Effector memory CD8-positive, alpha-beta T cell (primary cell): ENCODE results near the gene RPTOR.
"Not testable (repeated sequence)": the region's sequence is repeated elsewhere in the genome, so short reads cannot be mapped to it uniquely, and the experiment has no call there.

Experiments
- ATAC-seq: fragments of 150-1000 bp; cut with Tn5 transposase; replicated peaks from 2 replicates; pipeline ENCODE4 v1.10.0; 2021; ENCODE audit warnings: mild to moderate bottlenecking, moderate library complexity
- DNase-seq, 3 experiments: peaks; one replicate each; pipeline ENCODE4 v3.0.0; 2021
- H3K27ac Mint-ChIP-seq, 2 donors: one replicate each; pipeline ENCODE4 v1.8.0; 2022; ENCODE audit warnings: mild to moderate bottlenecking in 2 of 2, mixed read lengths in 2 of 2, moderate library complexity in 2 of 2
- H3K27me3 Mint-ChIP-seq, 2 donors: one replicate each; pipeline ENCODE4 v1.8.0; 2022; ENCODE audit warnings: mixed read lengths in 2 of 2
- H3K36me3 Mint-ChIP-seq: one replicate; pipeline ENCODE4 v1.8.0; 2022; ENCODE audit warnings: mild to moderate bottlenecking, moderate library complexity, mixed read lengths; ENCODE audit not compliant: insufficient read depth
- H3K4me1 Mint-ChIP-seq, 2 donors: one replicate each; pipeline ENCODE4 v1.8.0; 2022; ENCODE audit warnings: low read depth in 2 of 2, mixed read lengths in 2 of 2
- H3K4me3 Mint-ChIP-seq, 2 donors: one replicate each; pipeline ENCODE4 v1.8.0; 2022; ENCODE audit warnings: mild to moderate bottlenecking in 2 of 2, mixed read lengths in 2 of 2, moderate library complexity in 2 of 2
- H3K9me3 Mint-ChIP-seq, 2 donors: one replicate each; pipeline ENCODE4 v1.8.0; 2022; ENCODE audit warnings: mixed read lengths in 2 of 2

RPTOR gene

DNA sequence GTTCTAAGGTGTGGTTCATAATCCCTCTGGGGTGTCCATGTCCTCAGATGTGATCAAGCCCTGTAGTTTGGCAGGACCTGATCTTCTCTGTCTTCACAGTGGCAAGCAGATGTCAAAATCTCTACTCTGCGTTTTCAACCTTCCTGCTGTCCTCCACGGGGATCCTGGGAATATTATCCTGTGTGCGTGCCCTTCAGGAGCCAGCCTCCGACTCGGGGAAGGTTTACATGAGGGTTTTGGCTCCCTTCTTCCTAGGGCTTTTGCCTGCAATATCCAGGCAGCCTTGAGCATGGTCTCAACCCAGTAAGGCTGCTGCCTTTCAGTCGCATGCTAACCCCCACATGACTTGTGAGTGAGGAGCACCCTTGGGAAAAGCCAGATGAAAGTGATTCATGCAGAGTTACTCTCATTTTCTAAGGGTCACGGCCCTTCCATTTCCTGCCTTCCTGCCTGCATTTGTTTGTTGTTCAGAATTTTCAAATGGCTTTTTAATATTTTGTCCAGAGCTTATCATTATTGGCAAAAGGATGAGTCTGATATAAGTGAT, 244.8 kb downstream of the RPTOR start:
- no peaks in the 10 kb centered on the region for H3K9me3 Mint-ChIP-seq
- no peak for ATAC-seq
- no peaks in the 10 kb centered on the region for H3K27me3 Mint-ChIP-seq
- peaks cover 13% of the 10 kb centered on the region for H3K36me3 Mint-ChIP-seq
- no peak for DNase-seq
- peaks cover 34 to 54% of the 10 kb centered on the region in 2 donors for H3K4me1 Mint-ChIP-seq
- H3K4me3 Mint-ChIP-seq, result peak overlapping the region; percentile 57 to 70
- peak overlapping the region; percentile 74 to 92 for H3K27ac Mint-ChIP-seq

DNA sequence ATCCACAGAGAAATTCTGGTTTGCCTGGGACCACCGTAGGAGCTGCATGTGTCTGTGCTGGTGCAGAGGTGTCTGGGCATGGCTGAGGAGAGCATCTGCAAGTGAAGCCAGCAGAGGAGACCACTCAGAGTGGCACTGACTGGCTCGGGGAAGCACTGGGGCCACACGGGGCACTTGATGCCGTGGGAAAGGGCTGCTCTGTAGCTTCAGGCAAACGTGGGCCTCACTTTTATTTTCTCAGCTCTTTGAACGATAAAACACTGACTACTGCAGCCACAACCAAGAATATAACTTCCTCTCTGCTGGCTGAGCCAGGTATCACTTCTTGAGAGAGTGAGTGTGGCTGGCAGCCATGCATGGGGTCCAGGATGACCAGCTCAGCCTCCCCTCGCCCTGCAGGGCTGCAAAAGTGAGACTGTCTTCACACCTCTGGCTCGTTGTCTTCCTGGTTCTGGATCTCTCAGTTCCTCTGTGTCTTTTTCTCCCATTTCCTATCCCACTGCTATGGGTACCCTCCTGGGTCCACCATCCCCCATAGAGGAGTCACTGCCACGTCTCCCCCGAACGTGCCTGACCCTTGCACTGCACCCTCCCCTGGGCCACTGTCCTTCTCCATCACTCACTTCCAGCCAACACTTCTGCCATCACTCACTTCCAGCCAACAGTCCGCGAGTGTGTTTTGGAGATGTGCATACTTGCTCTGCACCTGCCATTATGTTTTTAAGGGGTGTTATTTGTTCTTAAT, 245.6 kb downstream of the RPTOR start:
- peak in 1 of 3 experiments; percentile 8 for DNase-seq
- peak overlapping the region; percentile 57 to 70 for H3K4me3 Mint-ChIP-seq
- H3K36me3 Mint-ChIP-seq, result peaks cover 10% of the 10 kb centered on the region
- H3K27ac Mint-ChIP-seq, result peak overlapping the region; percentile 74 to 92
- peak; percentile 79 for ATAC-seq
- no peaks in the 10 kb centered on the region for H3K9me3 Mint-ChIP-seq
- peaks cover 34 to 54% of the 10 kb centered on the region in 2 donors for H3K4me1 Mint-ChIP-seq
- no peaks in the 10 kb centered on the region for H3K27me3 Mint-ChIP-seq

DNA sequence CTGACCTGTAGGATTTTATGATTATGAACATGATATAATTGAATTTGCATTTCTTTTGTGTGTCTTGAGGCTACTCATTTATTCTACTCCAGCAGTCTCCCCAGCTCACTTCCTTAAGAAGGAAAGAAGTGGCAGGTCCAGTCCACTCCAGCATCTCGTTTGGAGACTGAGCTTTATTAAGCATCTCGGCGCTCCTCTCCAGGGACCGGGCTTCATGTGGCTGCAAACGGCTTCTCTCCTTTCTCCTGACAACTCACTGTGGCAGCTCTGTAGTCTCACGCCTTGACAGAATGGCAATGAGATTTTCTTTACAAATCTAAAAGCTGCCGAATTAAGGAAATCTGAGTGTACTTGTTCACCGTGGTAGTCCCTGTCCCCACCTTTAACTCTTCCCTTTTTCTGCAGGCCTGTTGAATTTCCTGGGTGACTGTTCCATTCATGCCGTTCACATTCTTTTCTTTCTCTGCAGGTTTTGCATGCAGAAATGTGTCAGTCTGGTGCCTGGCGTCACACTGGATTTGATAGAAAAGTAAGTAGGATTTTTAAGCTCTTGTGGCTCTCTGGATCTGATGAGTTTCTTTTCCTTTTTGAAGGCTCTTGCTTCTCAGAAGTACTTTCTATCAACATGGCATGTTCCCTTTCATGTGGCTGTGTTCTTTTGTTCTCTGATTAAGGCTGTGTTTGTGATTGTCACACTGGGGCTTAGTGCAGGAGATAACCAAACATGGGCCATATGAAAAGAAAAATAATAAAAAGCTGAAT, 246.5 kb downstream of the RPTOR start:
- H3K27me3 Mint-ChIP-seq, result no peaks in the 10 kb centered on the region
- H3K9me3 Mint-ChIP-seq, result no peaks in the 10 kb centered on the region
- ATAC-seq (no peak), DNase-seq (no peak)
- peak overlapping the region; percentile 74 to 92 for H3K27ac Mint-ChIP-seq
- H3K4me3 Mint-ChIP-seq, result peak overlapping the region; percentile 57 to 70
- H3K36me3 Mint-ChIP-seq, result peaks cover 12% of the 10 kb centered on the region
- H3K4me1 Mint-ChIP-seq, result peaks cover 34 to 51% of the 10 kb centered on the region in 2 donors

DNA sequence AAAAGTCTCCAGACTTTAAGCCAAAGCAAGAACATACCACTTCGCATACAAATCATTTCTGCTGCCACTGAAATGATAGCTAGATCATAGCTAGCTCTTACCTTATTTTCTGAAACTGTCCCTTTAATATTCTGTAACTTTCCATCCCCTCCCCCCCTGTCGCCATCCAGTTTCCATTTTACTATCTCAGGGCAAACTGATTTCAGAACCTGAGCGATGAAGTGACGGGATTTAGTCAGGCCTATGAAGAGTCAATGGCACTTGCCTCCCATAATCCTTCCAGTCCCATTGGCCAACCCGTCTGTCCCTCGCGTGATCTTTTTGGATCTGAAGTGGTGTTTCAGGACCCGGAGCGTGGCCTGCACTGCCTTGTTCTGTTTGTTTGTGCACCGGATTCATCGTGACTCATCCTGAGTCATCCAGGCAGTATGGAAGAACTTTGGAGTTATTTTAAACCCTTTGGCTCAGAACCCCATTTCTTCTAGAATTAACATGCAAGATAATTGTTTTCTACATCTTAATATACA, 247.2 kb downstream of the RPTOR start:
- Mint-ChIP-seq H3K9me3 (no peaks in the 10 kb centered on the region), H3K4me1 (peaks cover 36 to 51% of the 10 kb centered on the region in 2 donors), H3K4me3 (peak overlapping the region; percentile 57 to 70), H3K27ac (peak overlapping the region; percentile 74 to 92), H3K36me3 (peaks cover 12% of the 10 kb centered on the region), H3K27me3 (no peaks in the 10 kb centered on the region)
- DNase-seq (no peak), ATAC-seq (no peak)

DNA sequence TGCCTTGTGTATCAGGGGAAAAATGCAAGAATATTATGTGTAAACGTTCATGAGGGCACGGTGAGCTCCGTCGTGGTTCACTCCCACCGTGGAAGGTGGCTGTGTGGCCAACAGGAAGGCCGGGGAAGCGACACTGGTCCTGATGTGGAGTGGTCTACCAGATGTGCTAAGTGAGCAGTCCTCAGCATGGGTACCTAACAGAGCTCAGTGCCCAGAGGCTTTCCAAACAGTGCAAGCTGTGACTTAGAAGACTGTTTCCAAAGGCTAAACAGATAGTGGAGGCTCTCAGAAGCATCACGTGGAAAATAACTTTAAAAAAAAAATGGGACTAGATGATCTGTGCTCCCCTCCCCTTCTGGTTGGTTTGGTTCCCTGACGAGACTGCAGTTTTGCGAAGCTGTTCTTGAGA, 247.7 kb downstream of the RPTOR start:
- peaks cover 34 to 46% of the 10 kb centered on the region in 2 donors for H3K4me1 Mint-ChIP-seq
- DNase-seq (no peak), ATAC-seq (no peak)
- no peaks in the 10 kb centered on the region for H3K27me3 Mint-ChIP-seq
- H3K9me3 Mint-ChIP-seq, result no peaks in the 10 kb centered on the region
- H3K27ac Mint-ChIP-seq, result peak overlapping the region; percentile 74 to 92
- peak overlapping the region; percentile 57 to 70 for H3K4me3 Mint-ChIP-seq
- peaks cover 12% of the 10 kb centered on the region for H3K36me3 Mint-ChIP-seq

DNA sequence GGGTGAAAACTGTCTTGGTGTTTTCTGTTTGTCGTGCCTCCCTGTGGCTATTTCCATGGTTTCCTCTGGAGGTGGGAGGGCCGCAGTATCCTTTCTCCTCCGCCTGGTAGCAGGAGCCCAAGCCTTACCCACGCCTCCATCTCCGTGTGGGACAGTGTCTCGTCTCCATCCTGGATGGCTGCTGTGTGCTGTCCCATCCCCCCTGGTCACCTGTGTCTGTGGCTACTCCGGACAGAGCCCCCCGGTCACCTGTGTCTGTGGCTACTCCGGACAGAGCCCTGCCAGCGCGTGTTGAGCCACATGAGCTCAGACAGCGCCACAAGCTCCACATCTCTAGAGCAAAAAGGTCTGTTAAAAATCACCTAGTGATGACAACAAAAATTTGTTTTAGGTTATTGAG, 248.8 kb downstream of the RPTOR start:
- no peak overlapping the region for H3K27ac Mint-ChIP-seq
- DNase-seq (no peak), ATAC-seq (no peak)
- no peaks in the 10 kb centered on the region for H3K27me3 Mint-ChIP-seq
- H3K4me3 Mint-ChIP-seq, result no peak overlapping the region
- H3K36me3 Mint-ChIP-seq, result peaks cover 16% of the 10 kb centered on the region
- H3K4me1 Mint-ChIP-seq, result peaks cover 31 to 35% of the 10 kb centered on the region in 2 donors
- no peaks in the 10 kb centered on the region for H3K9me3 Mint-ChIP-seq

DNA sequence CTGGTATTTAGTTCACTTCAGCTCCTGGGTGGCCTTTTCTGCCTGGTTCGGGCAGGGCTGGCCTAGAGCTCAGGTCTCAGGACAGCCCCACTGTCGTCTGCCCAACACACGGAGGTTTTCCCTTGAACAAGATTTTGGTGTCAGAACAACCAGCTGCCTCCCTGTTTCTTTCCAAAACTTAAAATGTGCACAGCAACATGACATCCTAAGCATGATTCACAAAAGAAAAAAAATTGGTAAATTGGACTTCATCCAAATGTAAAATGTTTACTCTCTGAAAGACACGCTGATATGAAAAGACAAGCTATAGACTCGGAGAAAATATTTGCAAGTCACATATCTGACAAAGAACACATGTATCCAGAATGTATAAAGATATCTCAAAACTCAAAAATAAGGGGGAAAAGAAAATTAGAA, 249.2 kb downstream of the RPTOR start:
- peaks cover 29 to 32% of the 10 kb centered on the region in 2 donors for H3K4me1 Mint-ChIP-seq
- ATAC-seq (no peak), DNase-seq (no peak)
- peaks cover 16% of the 10 kb centered on the region for H3K36me3 Mint-ChIP-seq
- H3K27me3 Mint-ChIP-seq, result no peaks in the 10 kb centered on the region
- H3K4me3 Mint-ChIP-seq, result no peak overlapping the region
- H3K9me3 Mint-ChIP-seq, result no peaks in the 10 kb centered on the region
- H3K27ac Mint-ChIP-seq, result no peak overlapping the region

DNA sequence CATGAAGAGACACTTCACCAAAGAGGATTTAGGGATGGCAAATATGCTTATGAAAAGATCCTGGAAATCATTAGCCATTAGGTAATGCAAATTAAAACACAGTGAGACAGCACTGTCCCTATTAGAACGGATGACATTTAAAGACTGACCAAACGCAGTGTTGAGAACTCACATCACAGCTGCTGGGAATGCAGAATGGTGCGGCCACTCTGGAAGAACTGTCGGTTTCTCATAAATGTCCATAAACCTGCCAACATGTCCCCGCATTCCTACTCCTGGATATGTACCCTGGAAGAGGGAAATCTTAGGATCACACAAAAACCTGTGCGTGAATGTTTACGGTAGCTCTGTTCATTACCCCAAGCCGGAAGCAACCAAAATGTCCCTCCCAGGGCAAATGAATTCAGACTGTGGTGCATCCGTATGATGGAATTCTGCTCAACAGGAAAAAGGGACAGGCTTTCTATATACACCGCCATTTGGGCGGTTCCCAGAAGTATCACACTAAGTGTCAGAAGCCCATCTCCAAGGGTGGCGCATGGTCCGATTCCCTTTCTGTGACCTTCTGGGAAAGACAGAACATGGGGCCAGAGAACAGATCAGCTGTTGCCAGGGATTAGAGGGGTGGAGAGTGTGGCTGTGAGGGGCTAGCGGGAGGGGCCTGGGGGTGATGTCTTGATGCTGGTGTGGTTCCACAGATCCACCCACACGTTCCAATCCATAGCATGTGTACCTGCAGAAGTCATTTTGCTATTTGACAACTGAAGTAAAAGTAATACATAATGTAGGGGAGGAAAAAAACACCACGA, 249.8 kb downstream of the RPTOR start:
- no peak for DNase-seq
- ATAC-seq, result no peak
- H3K9me3 Mint-ChIP-seq, result no peaks in the 10 kb centered on the region
- H3K4me3 Mint-ChIP-seq, result no peak overlapping the region
- H3K27ac Mint-ChIP-seq, result no peak overlapping the region
- H3K36me3 Mint-ChIP-seq, result peaks cover 16% of the 10 kb centered on the region
- peaks cover 24 to 26% of the 10 kb centered on the region in 2 donors for H3K4me1 Mint-ChIP-seq
- H3K27me3 Mint-ChIP-seq, result no peaks in the 10 kb centered on the region

DNA sequence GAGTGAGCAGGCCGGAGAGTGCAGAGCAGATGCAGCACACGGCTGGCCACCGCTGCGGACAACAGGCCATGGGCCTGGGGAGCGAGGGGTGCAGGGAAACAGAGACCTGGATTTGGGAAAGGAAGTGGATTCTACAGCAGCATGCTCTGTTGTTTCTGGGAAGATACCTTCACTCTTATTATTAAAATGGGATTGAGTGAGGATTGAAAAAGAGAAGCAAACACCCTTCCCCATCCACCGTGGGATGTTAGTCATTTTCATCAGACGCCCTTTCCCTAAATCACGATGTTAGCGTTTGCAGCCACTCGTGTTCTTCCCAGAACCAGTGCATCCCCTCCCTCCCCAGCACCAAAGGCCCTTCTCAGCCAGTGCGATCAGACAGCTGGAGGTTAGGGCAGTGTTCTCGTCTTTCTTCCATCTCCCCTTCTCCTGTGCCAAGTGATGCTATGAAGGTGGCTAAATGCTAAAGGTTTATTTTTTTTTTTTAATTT, 250.5 kb downstream of the RPTOR start:
- H3K4me3 Mint-ChIP-seq, result no peak overlapping the region
- H3K4me1 Mint-ChIP-seq, result peaks cover 18 to 19% of the 10 kb centered on the region in 2 donors
- ATAC-seq (no peak), DNase-seq (no peak)
- H3K36me3 Mint-ChIP-seq, result peaks cover 14% of the 10 kb centered on the region
- no peak overlapping the region for H3K27ac Mint-ChIP-seq
- H3K9me3 Mint-ChIP-seq, result no peaks in the 10 kb centered on the region
- no peaks in the 10 kb centered on the region for H3K27me3 Mint-ChIP-seq

DNA sequence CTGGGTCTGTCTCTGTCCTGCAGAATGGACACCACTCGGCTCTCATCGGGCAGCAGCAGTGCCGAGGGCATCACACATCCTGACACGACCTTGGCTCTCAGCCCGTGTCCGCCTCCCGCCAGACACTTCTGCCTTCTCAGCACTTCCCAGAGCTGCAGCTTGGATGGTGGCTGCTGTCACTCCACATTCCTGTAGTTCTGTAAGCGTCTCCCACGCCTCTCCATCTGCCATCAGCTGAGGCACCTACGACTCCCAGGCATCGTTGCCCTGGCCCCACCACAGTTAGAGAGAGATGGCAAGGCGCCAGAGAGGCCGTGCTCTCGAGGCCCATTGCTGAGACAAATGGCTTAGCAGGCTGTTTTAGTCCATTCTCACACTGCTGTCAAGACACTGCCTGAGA, 251.1 kb downstream of the RPTOR start:
- Mint-ChIP-seq H3K9me3 (no peaks in the 10 kb centered on the region), H3K4me3 (no peak overlapping the region), H3K27ac (no peak overlapping the region), H3K36me3 (peaks cover 14% of the 10 kb centered on the region), H3K4me1 (peaks cover 12 to 13% of the 10 kb centered on the region in 2 donors), H3K27me3 (no peaks in the 10 kb centered on the region)
- ATAC-seq (no peak), DNase-seq (no peak)

DNA sequence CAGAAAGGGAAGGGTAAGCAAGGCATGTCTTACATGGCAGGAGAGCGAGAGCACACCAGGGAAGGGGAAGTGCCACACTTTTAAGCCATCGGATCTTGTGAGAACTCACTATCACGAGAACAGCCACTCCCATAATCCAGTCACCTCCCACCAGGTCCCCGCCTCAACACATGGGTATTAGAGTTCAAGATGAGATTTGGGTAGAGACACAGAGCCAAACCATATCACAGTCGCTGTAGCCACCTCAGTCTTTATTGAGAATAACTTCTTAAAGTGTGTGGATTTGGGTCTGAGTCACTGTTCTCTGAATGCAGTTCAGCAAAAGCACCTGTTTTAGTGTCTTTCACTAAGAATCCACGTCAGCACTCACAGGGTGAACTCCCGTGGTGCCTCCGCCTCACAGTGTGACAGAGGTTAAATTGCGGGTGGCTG, 251.8 kb downstream of the RPTOR start:
- DNase-seq (no peak), ATAC-seq (no peak)
- no peak overlapping the region for H3K27ac Mint-ChIP-seq
- no peaks in the 10 kb centered on the region for H3K9me3 Mint-ChIP-seq
- peaks cover 5 to 6% of the 10 kb centered on the region in 2 donors for H3K4me1 Mint-ChIP-seq
- peaks cover 14% of the 10 kb centered on the region for H3K36me3 Mint-ChIP-seq
- H3K27me3 Mint-ChIP-seq, result no peaks in the 10 kb centered on the region
- H3K4me3 Mint-ChIP-seq, result no peak overlapping the region

DNA sequence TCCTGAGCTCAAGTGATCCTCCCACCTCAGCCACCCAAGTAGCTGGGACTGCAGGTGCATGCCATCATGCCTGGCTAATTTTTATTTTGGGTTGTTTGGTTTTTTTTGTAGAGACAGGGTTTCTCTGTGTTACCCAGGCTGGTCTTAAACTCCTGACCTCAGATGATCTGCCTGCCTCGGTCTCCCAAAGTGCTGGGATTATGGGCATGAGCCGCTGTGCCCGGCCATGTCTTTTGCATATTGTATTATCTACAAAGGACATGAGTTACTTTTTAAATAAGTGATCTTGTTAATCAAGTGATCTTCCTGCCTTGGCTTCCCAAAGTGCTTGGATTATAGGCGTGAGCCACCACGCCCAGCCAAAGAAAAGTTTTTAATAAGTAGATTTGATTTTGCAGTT, 252.6 kb downstream of the RPTOR start:
- not testable (repeated sequence) for ATAC-seq, DNase-seq, H3K4me1 Mint-ChIP-seq, H3K27ac Mint-ChIP-seq, H3K27me3 Mint-ChIP-seq, H3K9me3 Mint-ChIP-seq, H3K4me3 Mint-ChIP-seq
- peaks cover 16% of the 10 kb centered on the region for H3K36me3 Mint-ChIP-seq
